Endothelial cell of umbilical vein (primary cell): ENCODE measurements around the gene TSPAN8. TPM values are rescaled to one million over a fixed set of nuclear protein-coding genes. Genes with fewer than 3 reads are reported as not detected.
"Not testable (repeated sequence)": the region's sequence is repeated elsewhere in the genome, so short reads cannot be mapped to it uniquely, and the experiment has no call there.

Source experiments
- BruUV-seq: library from RNA; stranded (reverse); fragments of 400-500 nt; replicated peaks from 2 replicates; lab custom pipeline; 2021; lab: Mats Ljungman, UMichigan
- CTCF ChIA-PET: fragments of 300-600, 350-600 bp; sonication (Branson Sonifier 250); formaldehyde crosslinking; loops from one replicate; lab custom pipeline; 2021; ENCODE audit warnings: antibody characterized with exemption, inconsistent platforms; lab: Charles Lee
- POLR2A ChIA-PET: fragments of 300-600, 350-600 bp; sonication (Branson Sonifier 250); formaldehyde crosslinking; loops from one replicate; lab custom pipeline; 2021; ENCODE audit warnings: antibody characterized with exemption, inconsistent platforms; lab: Charles Lee
- DNase-seq: peaks from one replicate; pipeline ENCODE4 v3.0.0-alpha.2; 2011; ENCODE audit warnings: low read depth, low spot score
- FAIRE-seq: peaks from 2 replicates; lab custom pipeline; 2011; peaks lifted over from hg19 to GRCh38; lab: Jason Lieb, UNC
- H2AFZ ChIP-seq: 2 replicates; pipeline ENCODE4 v1.6.0; 2012; ENCODE audit warnings: low read depth, low read length, control low read depth, inconsistent platforms
- H3K27ac ChIP-seq: 2 replicates; pipeline ENCODE4 v1.5.1; 2011; ENCODE audit warnings: low read depth, mild to moderate bottlenecking, control low read depth, low read length, moderate library complexity; ENCODE audit not compliant: insufficient read depth
- H3K27me3 ChIP-seq, 2 experiments: 2 replicates each; pipeline versions ENCODE4 v1.6.0 to v1.6.1; 2011; ENCODE audit warnings: low read length in 2 of 2, mixed read lengths in 1 of 2; ENCODE audit not compliant: control insufficient read depth in 2 of 2, insufficient read depth in 2 of 2
- H3K36me3 ChIP-seq, 2 experiments: 2 replicates in 1 of 2; 3 replicates in 1 of 2; pipeline ENCODE4 v1.5.1; 2011; ENCODE audit warnings: low read length in 2 of 2, mild to moderate bottlenecking in 1 of 2, moderate library complexity in 1 of 2; ENCODE audit not compliant: control insufficient read depth in 2 of 2, insufficient read depth in 2 of 2; ENCODE audit errors: extremely low read depth in 1 of 2
- H3K4me1 ChIP-seq: 3 replicates; pipeline ENCODE4 v1.5.1; 2011; ENCODE audit warnings: mild to moderate bottlenecking, low read length; ENCODE audit not compliant: control insufficient read depth, insufficient read depth; ENCODE audit errors: extremely low read depth
- H3K4me2 ChIP-seq: 2 replicates; pipeline ENCODE4 v1.6.1; 2011; ENCODE audit warnings: low read length, control low read depth, mixed read lengths; ENCODE audit not compliant: insufficient read depth
- H3K4me3 ChIP-seq, 3 experiments: fragments of 200-600 bp in 1 of 3; sonication (generic), shearing (Covaris generic) in 1 of 3; replicated peaks in 1 of 3; 2 replicates each; pipeline ENCODE4 v1.5.1; 2011 to 2016; ENCODE audit warnings: control low read depth in 3 of 3, low read length in 3 of 3, mild to moderate bottlenecking in 2 of 3, inconsistent platforms in 1 of 3, low read depth in 1 of 3, moderate library complexity in 1 of 3; ENCODE audit not compliant: insufficient read depth in 1 of 3
- H3K79me2 ChIP-seq: 2 replicates; pipeline ENCODE4 v1.6.0; 2012; ENCODE audit warnings: low read length, inconsistent platforms; ENCODE audit not compliant: control insufficient read depth, insufficient read depth
- H3K9ac ChIP-seq: replicated peaks from 2 replicates; pipeline ENCODE3; 2011; ENCODE audit warnings: low read length, control low read depth; ENCODE audit not compliant: insufficient read depth; ENCODE audit errors: extremely low read depth
- H3K9me1 ChIP-seq: replicated peaks from 3 replicates; pipeline ENCODE4 v1.6.0; 2011; ENCODE audit warnings: mild to moderate bottlenecking, low read length; ENCODE audit not compliant: control insufficient read depth, insufficient read depth; ENCODE audit errors: extremely low read depth
- H3K9me3 ChIP-seq: replicated peaks from 2 replicates; pipeline ENCODE4 v1.5.1; 2012; ENCODE audit warnings: low read length, inconsistent platforms; ENCODE audit not compliant: control insufficient read depth, insufficient read depth
- H4K20me1 ChIP-seq: replicated peaks from 2 replicates; pipeline ENCODE3; 2011; ENCODE audit warnings: mild to moderate bottlenecking, low read length; ENCODE audit not compliant: control insufficient read depth, insufficient read depth; ENCODE audit errors: extremely low read depth
- EZH2 ChIP-seq: IDR thresholded peaks from 2 replicates; pipeline ENCODE4 v1.6.1; 2012; ENCODE audit warnings: borderline replicate concordance, low read depth, mild to moderate bottlenecking, moderate library complexity, low read length, inconsistent platforms; ENCODE audit not compliant: severe bottlenecking
- FOS ChIP-seq: IDR thresholded peaks from 2 replicates; pipeline ENCODE4 v1.6.1; 2011; ENCODE audit warnings: mild to moderate bottlenecking, low read length, moderate library complexity, borderline replicate concordance; ENCODE audit not compliant: insufficient read depth
- JUN ChIP-seq: IDR thresholded peaks from 2 replicates; pipeline ENCODE4 v1.6.1; 2011; ENCODE audit warnings: borderline replicate concordance, low read depth; ENCODE audit not compliant: insufficient read length, insufficient read depth
- dilution Hi-C: fragments of 300-500 bp; cut with MboI; formaldehyde crosslinking; loops from one replicate; pipeline ENCODE4 v1.15.0; 2019; ENCODE audit warnings: low sequenced_read_pairs; ENCODE audit not compliant: extremely low pct_ligation_motif_present
- intact Hi-C: fragments of 100-400 bp; cut with micrococcal nuclease; formaldehyde crosslinking; loops from one replicate; pipeline ENCODE4 v1.10.0; 2022
- polyA plus RNA-seq, 4 experiments: library from polyadenylated mRNA; depleted of rRNA in 3 of 4; stranded (reverse) in 3 of 4; unstranded in 1 of 4; fragments of >200 nt; gene quantifications; 2 replicates each; pipeline versions ENCODE4 v1.2.1 to v1.2.3, GENCODE V29; 2011 to 2012; ENCODE audit warnings: missing spikeins in 1 of 4
- total RNA-seq: library from RNA; stranded (reverse); gene quantifications from 2 replicates; pipeline ENCODE4 v1.2.3, GENCODE V29; 2021
- TF ChIP-seq, protein P1 (sequence below): IDR thresholded peaks from 2 replicates; pipeline ENCODE4 v1.6.1; 2011; ENCODE audit not compliant: insufficient read depth, insufficient read length

TSPAN8 gene
- total and polyA plus RNA-seq, 2 donors (not counting 3 experiments of a cell fraction or from before 2014, with no cell fraction given), result 1.2 to 1.6 TPM

DNA sequence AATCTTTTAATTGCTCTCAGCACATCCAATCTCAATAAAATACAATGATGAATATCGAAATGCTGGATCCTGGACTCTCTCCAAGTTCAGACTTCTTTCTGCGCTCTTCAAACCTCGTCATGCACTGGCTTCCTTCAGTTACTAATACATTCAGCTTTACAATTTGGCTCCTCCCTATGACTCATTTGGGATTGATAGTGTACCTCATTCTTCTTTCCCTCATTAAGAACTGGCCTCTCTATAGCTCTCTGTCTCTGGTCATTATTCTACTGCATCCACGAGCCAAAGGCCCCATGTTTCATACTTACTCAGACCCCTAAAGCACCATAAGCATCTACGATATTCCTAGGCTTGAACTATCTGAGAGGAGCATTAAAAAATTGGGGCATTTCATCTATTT, 4.9 kb downstream of the TSPAN8 start:
- intact Hi-C loops, result no loop called here

DNA sequence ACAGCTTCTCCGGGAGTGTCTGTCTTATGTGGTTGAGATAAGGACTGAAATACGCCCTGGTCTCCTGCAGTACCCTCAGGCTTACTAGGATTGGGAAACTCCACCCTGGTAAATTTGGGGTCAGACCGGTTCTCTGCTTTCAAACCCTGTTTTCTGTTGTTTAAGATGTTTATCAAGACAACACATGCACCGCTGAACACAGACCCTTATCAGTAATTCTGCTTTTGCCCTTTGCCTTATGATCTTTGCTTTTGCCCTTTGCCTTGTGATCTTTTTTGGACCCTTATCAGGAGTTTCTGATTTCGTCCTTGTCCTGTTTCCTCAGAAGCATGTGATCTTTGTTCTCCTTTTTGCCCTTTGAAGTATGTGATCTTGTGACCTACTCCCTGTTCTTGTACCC, 7.8 kb downstream of the TSPAN8 start:
- H3K4me2 ChIP-seq, H3K4me1 ChIP-seq, H2AFZ ChIP-seq, H3K79me2 ChIP-seq, H3K9me3 ChIP-seq, H3K9me1 ChIP-seq, H3K36me3 ChIP-seq, CTCF ChIA-PET, FAIRE-seq, H3K9ac ChIP-seq, POLR2A ChIA-PET, intact Hi-C loops, H3K4me3 ChIP-seq, BruUV-seq, H4K20me1 ChIP-seq, DNase-seq, H3K27me3 ChIP-seq, dilution Hi-C loops, H3K27ac ChIP-seq: not testable (repeated sequence)

More for the DNA sequence above, 4.9 kb downstream of the TSPAN8 start:
- DNase-seq, result peak; percentile 26
- no TSS peak for BruUV-seq
- H3K4me1 ChIP-seq, result peaks cover 2% of the 10 kb centered on the region
- H3K4me2 ChIP-seq, result no peak overlapping the region
- H3K9me3 ChIP-seq, result no peaks in the 10 kb centered on the region
- ChIA-PET CTCF (interaction anchor here (0.6 kb wide), 1 partner anchor 1796 kb away, joined by 4 read pairs; no protein-coding TSS in a partner anchor), POLR2A (interaction anchor here (0.6 kb wide), 1 partner anchor 520 kb away, joined by 3 read pairs; no protein-coding TSS in a partner anchor)
- H3K9me1 ChIP-seq, result no peaks in the 10 kb centered on the region
- no peak for FAIRE-seq
- TF ChIP-seq EZH2, result no peak
- TF ChIP-seq FOS, result peak; percentile 37
- TF ChIP-seq JUN, result no peak
- TF ChIP-seq, protein P1, sequence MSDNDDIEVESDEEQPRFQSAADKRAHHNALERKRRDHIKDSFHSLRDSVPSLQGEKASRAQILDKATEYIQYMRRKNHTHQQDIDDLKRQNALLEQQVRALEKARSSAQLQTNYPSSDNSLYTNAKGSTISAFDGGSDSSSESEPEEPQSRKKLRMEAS, result no peak
- no peaks in the 10 kb centered on the region for H3K36me3 ChIP-seq
- no peak overlapping the region for H3K9ac ChIP-seq
- no peak overlapping the region for H3K27ac ChIP-seq
- H3K27me3 ChIP-seq, result no peaks in the 10 kb centered on the region
- dilution Hi-C loops, result no loop called here
- no peak overlapping the region for H3K4me3 ChIP-seq
- no peaks in the 10 kb centered on the region for H3K79me2 ChIP-seq
- H4K20me1 ChIP-seq, result no peaks in the 10 kb centered on the region
- H2AFZ ChIP-seq, result no peak overlapping the region
